Fibroblast of gingiva (primary cell): ENCODE measurements around the gene PPM1A.

ENCODE experiments used
- DNase-seq: peaks from one replicate; pipeline ENCODE4 v3.0.0-alpha.2; 2011; ENCODE audit warnings: low read depth

Gene PPM1A

GRCh38 chr14:60323199-60323896 lies 74.3 kb downstream of the PPM1A start:
- no peak for DNase-seq

GRCh38 chr14:60324837-60325236 lies 75.8 kb downstream of the PPM1A start:
- no peak for DNase-seq

- DNase-seq: no peak
These were observed 77.3 kb downstream of the PPM1A start for GRCh38 chr14:60326274-60326673.

GRCh38 chr14:60327447-60328331 lies 78.7 kb downstream of the PPM1A start:
- DNase-seq: no peak

- no peak for DNase-seq
These were observed 79.6 kb downstream of the PPM1A start for GRCh38 chr14:60328583-60328982.

- DNase-seq: no peak
These were observed 80.3 kb downstream of the PPM1A start for GRCh38 chr14:60329274-60329673.

- DNase-seq: peak; percentile 26
These were observed 82.4 kb downstream of the PPM1A start for GRCh38 chr14:60331201-60332045.

- DNase-seq: no peak
These were observed 83.0 kb downstream of the PPM1A start for GRCh38 chr14:60332046-60332399.

- no peak for DNase-seq
These were observed 83.8 kb downstream of the PPM1A start for GRCh38 chr14:60332869-60333268.

- no peak for DNase-seq
These were observed 90.5 kb downstream of the PPM1A start for GRCh38 chr14:60339571-60339970.

GRCh38 chr14:60343571-60344071 lies 94.6 kb downstream of the PPM1A start:
- no peak for DNase-seq

- no peak for DNase-seq
These were observed 95.7 kb downstream of the PPM1A start for GRCh38 chr14:60344751-60345150.

GRCh38 chr14:60346706-60347105 lies 97.7 kb downstream of the PPM1A start:
- no peak for DNase-seq

- DNase-seq: no peak
These were observed 99.2 kb downstream of the PPM1A start for GRCh38 chr14:60348211-60348610.
